GM23338 (cell line): ENCODE results near the gene RASSF7. TPM values are rescaled to one million over a fixed set of nuclear protein-coding genes. Genes with fewer than 3 reads are reported as not detected.

ENCODE experiments used
- ATAC-seq: fragments of 200-7000 bp; cut with Tn5 transposase; 3 replicates; pipeline ENCODE4 v1.9.1; 2020
- DNase-seq: peaks from one replicate; pipeline ENCODE4 v3.0.0-alpha.2; 2015; ENCODE audit warnings: low spot score
- H2AFZ ChIP-seq: fragments of 200-600 bp; sonication (generic); 2 replicates; pipeline ENCODE4 v1.8.0; 2016; ENCODE audit warnings: antibody characterized with exemption, mild to moderate bottlenecking, moderate library complexity
- H3F3A ChIP-seq: fragments of 200-600 bp; sonication (generic); replicated peaks from 2 replicates; pipeline ENCODE4 v1.8.0; 2017; ENCODE audit warnings: antibody characterized with exemption, mixed run types, low read depth
- H3K27ac ChIP-seq: fragments of 200-600 bp; sonication (generic); 2 replicates; pipeline ENCODE4 v1.6.1; 2016; ENCODE audit warnings: low read depth
- H3K27me3 ChIP-seq: fragments of 200-600 bp; sonication (generic); 2 replicates; pipeline ENCODE4 v1.8.0; 2016; ENCODE audit warnings: mild to moderate bottlenecking, mixed run types, moderate library complexity; ENCODE audit not compliant: insufficient read depth
- H3K36me3 ChIP-seq: fragments of 200-600 bp; sonication (generic); 2 replicates; pipeline ENCODE4 v1.8.0; 2016; ENCODE audit warnings: mild to moderate bottlenecking; ENCODE audit not compliant: insufficient read depth
- H3K4me1 ChIP-seq: fragments of 200-600 bp; sonication (generic); 2 replicates; pipeline ENCODE4 v1.8.0; 2016; ENCODE audit warnings: mild to moderate bottlenecking, moderate library complexity; ENCODE audit not compliant: insufficient read depth
- H3K4me2 ChIP-seq: fragments of 200-600 bp; sonication (generic); 2 replicates; pipeline ENCODE4 v1.7.1; 2017; ENCODE audit warnings: mixed run types
- H3K4me3 ChIP-seq: fragments of 200-600 bp; sonication (generic); 2 replicates; pipeline ENCODE4 v1.6.1; 2016; ENCODE audit warnings: mixed run types
- H3K79me2 ChIP-seq: fragments of 200-600 bp; sonication (generic); replicated peaks from 2 replicates; pipeline ENCODE4 v1.8.0; 2017; ENCODE audit warnings: mild to moderate bottlenecking; ENCODE audit not compliant: insufficient read depth
- H3K9me2 ChIP-seq: fragments of 200-600 bp; sonication (generic); 2 replicates; pipeline ENCODE4 v1.8.0; 2017; ENCODE audit not compliant: insufficient read depth
- H4K20me1 ChIP-seq: fragments of 200-600 bp; sonication (generic); replicated peaks from 2 replicates; pipeline ENCODE4 v1.8.0; 2017; ENCODE audit warnings: mild to moderate bottlenecking; ENCODE audit not compliant: insufficient read depth
- H3K27ac Mint-ChIP-seq: 2 replicates; pipeline ENCODE4 v1.8.0; 2020; ENCODE audit warnings: inconsistent platforms, mild to moderate bottlenecking, moderate library complexity, mixed read lengths
- H3K27me3 Mint-ChIP-seq: 3 replicates; pipeline ENCODE4 v1.8.0; 2022; ENCODE audit warnings: low read depth, mild to moderate bottlenecking, moderate library complexity, mixed read lengths, inconsistent platforms; ENCODE audit not compliant: insufficient read depth, poor library complexity
- H3K36me3 Mint-ChIP-seq: 3 replicates; pipeline ENCODE4 v1.8.0; 2021; ENCODE audit warnings: low read depth, mild to moderate bottlenecking, inconsistent platforms, moderate library complexity, mixed read lengths
- H3K4me1 Mint-ChIP-seq: 3 replicates; pipeline ENCODE4 v1.8.0; 2020; ENCODE audit warnings: mild to moderate bottlenecking, inconsistent platforms, mixed read lengths
- H3K4me3 Mint-ChIP-seq: 3 replicates; pipeline ENCODE4 v1.8.0; 2021; ENCODE audit warnings: moderate library complexity, mild to moderate bottlenecking, inconsistent platforms, mixed read lengths
- H3K9me3 Mint-ChIP-seq: 3 replicates; pipeline ENCODE4 v1.8.0; 2020; ENCODE audit warnings: moderate library complexity, mild to moderate bottlenecking, inconsistent platforms, mixed read lengths
- CREB1 ChIP-seq: fragments of 250-450 bp; sonication (Bioruptor Pico); IDR thresholded peaks from 2 replicates; pipeline ENCODE4 v1.5.0; 2020; ENCODE audit warnings: low read depth, mild to moderate bottlenecking, moderate library complexity
- CTCF ChIP-seq, 2 experiments: fragments of 200-600 bp in 1 of 2; sonication (generic) in 1 of 2; conservative IDR thresholded peaks; 2 replicates each; pipeline versions ENCODE4 v1.5.1 to v1.6.1; 2016 to 2017; ENCODE audit warnings: antibody characterized with exemption in 2 of 2, low read depth in 2 of 2, mild to moderate bottlenecking in 2 of 2, moderate library complexity in 1 of 2
- ETS1 ChIP-seq: IDR thresholded peaks from 2 replicates; pipeline ENCODE4 v1.6.1; 2016; ENCODE audit warnings: antibody characterized with exemption
- EZH2 ChIP-seq: fragments of 200-600 bp; sonication (generic); IDR thresholded peaks from one replicate; pipeline ENCODE4 v1.8.0; 2017; ENCODE audit warnings: antibody characterized with exemption, mild to moderate bottlenecking, low read depth; ENCODE audit not compliant: unreplicated experiment
- EZH2phosphoT487 ChIP-seq: fragments of 200-600 bp; sonication (generic); IDR thresholded peaks from one replicate; pipeline ENCODE4 v1.8.1; 2018; ENCODE audit warnings: antibody characterized with exemption; ENCODE audit not compliant: unreplicated experiment
- JUNB ChIP-seq: IDR thresholded peaks from one replicate; pipeline ENCODE4 v1.6.1; 2016; ENCODE audit warnings: antibody characterized with exemption; ENCODE audit not compliant: unreplicated experiment
- REST ChIP-seq: IDR thresholded peaks from one replicate; pipeline ENCODE4 v1.6.1; 2018; ENCODE audit warnings: antibody characterized with exemption; ENCODE audit not compliant: unreplicated experiment
- STAT1 ChIP-seq: IDR thresholded peaks from one replicate; pipeline ENCODE4 v1.6.1; 2016; ENCODE audit warnings: antibody characterized with exemption; ENCODE audit not compliant: unreplicated experiment
- ZNF331 ChIP-seq: fragments of 250-450 bp; sonication (Bioruptor Pico); IDR thresholded peaks from 2 replicates; pipeline ENCODE4 v1.5.0; 2020; ENCODE audit warnings: low read depth, mild to moderate bottlenecking, moderate library complexity
- polyA plus RNA-seq: library from polyadenylated mRNA; unstranded; fragments of >200 nt; fragmentation: Nextera tagmentation; extraction: Ambion mirVana; gene quantifications from 2 replicates; pipeline ENCODE4 v1.2.1, GENCODE V29; 2016
- total RNA-seq: library from RNA; depleted of rRNA; stranded (reverse); fragments of >200 nt; shearing (Covaris generic); gene quantifications from 2 replicates; pipeline ENCODE4 v1.2.3, GENCODE V29; 2014

The RASSF7 gene
- total and polyA plus RNA-seq, 2 experiments from 2014 or later: 39.6 to 64.8 TPM

- TF ChIP-seq REST (no peak), CREB1 (CRISPR knock-in tag) (no peak), STAT1 (no peak), CTCF (conservative IDR thresholded peaks at IDR 0.05; ENCODE audit: low read depth in 2 of 2) (no peak), EZH2phosphoT487 (no peak)
These were observed 28.2 kb upstream of the RASSF7 start (continued) for GRCh38 chr11:532527-532985.

GRCh38 chr11:532986-533585 lies 27.7 kb upstream of the RASSF7 start:
- H3K4me3 Mint-ChIP-seq: peak overlapping the region; percentile 41; the same call in 1 of the 3 replicates
- peaks cover 10% of the 10 kb centered on the region; the same call in 2 of the 3 replicates for H3K36me3 Mint-ChIP-seq
- Histone ChIP-seq H3K9me2 (no peaks in the 10 kb centered on the region), H3K27me3 (peaks cover 17% of the 10 kb centered on the region; the same call in 1 of the 2 replicates), H3K36me3 (no peaks in the 10 kb centered on the region), H3K4me1 (no peaks in the 10 kb centered on the region; the same call in 1 of the 2 replicates), H3K79me2 (no peaks in the 10 kb centered on the region; the same call in 1 of the 2 replicates), H3K27ac (no peak overlapping the region), H2AFZ (no peak overlapping the region), H3F3A (peaks cover 11% of the 10 kb centered on the region), H3K4me3 (no peak overlapping the region), H3K4me2 (no peak overlapping the region), H4K20me1 (0 out of 2 replicates have a peak, but pooled peaks cover 2% of the 10 kb centered on the region)
- peaks cover 3% of the 10 kb centered on the region; the same call in 2 of the 3 replicates for H3K4me1 Mint-ChIP-seq
- DNase-seq: no peak
- peaks cover 2% of the 10 kb centered on the region; the same call in 2 of the 3 replicates for H3K9me3 Mint-ChIP-seq
- peaks cover 12% of the 10 kb centered on the region for H3K27me3 Mint-ChIP-seq
- H3K27ac Mint-ChIP-seq: no peak overlapping the region
- no peak for ATAC-seq
- TF ChIP-seq CTCF (conservative IDR thresholded peaks at IDR 0.05; ENCODE audit: low read depth in 2 of 2) (no peak), EZH2 (no peak), ZNF331 (no peak), JUNB (no peak), REST (no peak), CREB1 (CRISPR knock-in tag) (no peak), ETS1 (no peak)
